IPS DF 4.7 (cell line): ENCODE data around the gene PSG7.
"Not testable (repeated sequence)": the region's sequence is repeated elsewhere in the genome, so short reads cannot be mapped to it uniquely, and the experiment has no call there.

Source experiments
- DNase-seq: peaks from one replicate; pipeline ENCODE4 v3.0.0-alpha.2; 2013; ENCODE audit warnings: low spot score; ENCODE audit errors: extremely low read depth

Gene PSG7

GRCh38 chr19:42916931-42917330 is 20.1 kb downstream of the PSG7 start:
- not testable (repeated sequence) for DNase-seq

GRCh38 chr19:42913516-42913915 is 23.5 kb downstream of the PSG7 start:
- DNase-seq, result not testable (repeated sequence)

- not testable (repeated sequence) for DNase-seq
Measured at GRCh38 chr19:42912941-42913340, 24.1 kb downstream of the PSG7 start.

GRCh38 chr19:42911731-42912130 is 25.3 kb downstream of the PSG7 start:
- DNase-seq, result not testable (repeated sequence)

GRCh38 chr19:42906162-42906561 is 30.8 kb downstream of the PSG7 start:
- DNase-seq, result not testable (repeated sequence)

- DNase-seq, result not testable (repeated sequence)
Measured at GRCh38 chr19:42900561-42900960, 36.4 kb downstream of the PSG7 start.

- not testable (repeated sequence) for DNase-seq
Measured at GRCh38 chr19:42899674-42900073, 37.3 kb downstream of the PSG7 start.

GRCh38 chr19:42899110-42899509 is 37.9 kb downstream of the PSG7 start:
- not testable (repeated sequence) for DNase-seq

GRCh38 chr19:42898656-42899055 is 38.4 kb downstream of the PSG7 start:
- DNase-seq, result not testable (repeated sequence)

- not testable (repeated sequence) for DNase-seq
Measured at GRCh38 chr19:42897729-42898128, 39.3 kb downstream of the PSG7 start.

GRCh38 chr19:42890446-42890845 is 46.6 kb downstream of the PSG7 start:
- DNase-seq, result not testable (repeated sequence)

GRCh38 chr19:42887876-42888445 is 49.0 kb downstream of the PSG7 start:
- not testable (repeated sequence) for DNase-seq

- not testable (repeated sequence) for DNase-seq
Measured at GRCh38 chr19:42882730-42883129, 54.3 kb downstream of the PSG7 start.

- DNase-seq, result not testable (repeated sequence)
Measured at GRCh38 chr19:42882010-42882409, 55.0 kb downstream of the PSG7 start.

- not testable (repeated sequence) for DNase-seq
Measured at GRCh38 chr19:42881279-42881678, 55.7 kb downstream of the PSG7 start.

GRCh38 chr19:42880621-42881020 is 56.4 kb downstream of the PSG7 start:
- not testable (repeated sequence) for DNase-seq

GRCh38 chr19:42879613-42880012 is 57.4 kb downstream of the PSG7 start, which contains the start of gene PSG1:
Gene PSG1, minus strand, starts transcription at chr19:42879713. Its CDS starts 132 bp downstream, at chr19:42879581.
- DNase-seq, result no peak

- not testable (repeated sequence) for DNase-seq
Measured at GRCh38 chr19:42876596-42876995, 60.4 kb downstream of the PSG7 start.

GRCh38 chr19:42875881-42876280 is 61.1 kb downstream of the PSG7 start:
- DNase-seq, result not testable (repeated sequence)

- not testable (repeated sequence) for DNase-seq
Measured at GRCh38 chr19:42874901-42875813, 61.9 kb downstream of the PSG7 start.

- DNase-seq, result not testable (repeated sequence)
Measured at GRCh38 chr19:42874136-42874535, 62.9 kb downstream of the PSG7 start.
